Esophagus muscularis mucosa (tissue), 3 donors: Measurements from ENCODE around the gene NR2E1.

Source experiments
- CTCF ChIP-seq, 3 experiments: fragments of 200-600 bp in 2 of 3; fragments of 450-650 bp in 1 of 3; sonication (generic) in 2 of 3; IDR thresholded peaks; one replicate each; pipeline ENCODE4 v1.5.1; 2017 to 2019; ENCODE audit warnings: antibody characterized with exemption in 3 of 3, mild to moderate bottlenecking in 2 of 3, moderate library complexity in 1 of 3
- EP300 ChIP-seq: sonication (generic); formaldehyde crosslinking; IDR thresholded peaks from one replicate; pipeline ENCODE4 v1.6.1; 2017; ENCODE audit warnings: antibody characterized with exemption

- TF ChIP-seq CTCF (IDR thresholded peaks at IDR 0.05) (no peak), EP300 (no peak)
Observed at GRCh38 chr6:108167449-108168089, 1.7 kb downstream of the NR2E1 start.
